Spleen (tissue), 11 donors: ENCODE data around the gene UQCC2. TPM values are rescaled to one million over a fixed set of nuclear protein-coding genes. Genes with fewer than 3 reads are reported as not detected.

Experiments used
- DNase-seq: peaks from one replicate; pipeline ENCODE4 v3.0.0-alpha.2; 2020
- H3K27ac ChIP-seq, 8 donors: fragments of 200-600 bp; sonication (generic) in 7 of 8; 1 replicate in 4 of 8; 2 replicates in 4 of 8; pipeline versions ENCODE4 v1.5.0 to v1.8.0; 2016 to 2021; ENCODE audit warnings: inconsistent platforms in 4 of 8, mild to moderate bottlenecking in 4 of 8, moderate library complexity in 1 of 8
- H3K27me3 ChIP-seq, 7 donors: fragments of 200-600 bp; sonication (generic) in 6 of 7; replicated peaks in 1 of 7; 1 replicate in 4 of 7; 2 replicates in 3 of 7; pipeline versions ENCODE4 v1.5.0 to v1.8.0; 2016 to 2021; ENCODE audit warnings: inconsistent platforms in 3 of 7, mild to moderate bottlenecking in 1 of 7
- H3K36me3 ChIP-seq, 6 donors: fragments of 200-600 bp; sonication (generic) in 5 of 6; 1 replicate in 4 of 6; 2 replicates in 2 of 6; pipeline versions ENCODE4 v1.5.0 to v1.8.0; 2016 to 2021; ENCODE audit warnings: inconsistent platforms in 2 of 6
- H3K4me1 ChIP-seq, 6 donors: fragments of 200-600 bp; sonication (generic) in 5 of 6; 1 replicate in 3 of 6; 2 replicates in 3 of 6; pipeline versions ENCODE4 v1.5.0 to v1.8.0; 2016 to 2021; ENCODE audit warnings: inconsistent platforms in 3 of 6
- H3K4me3 ChIP-seq, 8 donors: fragments of 200-600 bp; sonication (generic) in 7 of 8; 1 replicate in 4 of 8; 2 replicates in 4 of 8; pipeline versions ENCODE4 v1.5.0 to v1.8.0; 2016 to 2021; ENCODE audit warnings: inconsistent platforms in 4 of 8, mild to moderate bottlenecking in 4 of 8, moderate library complexity in 2 of 8
- H3K9me3 ChIP-seq, 8 donors: fragments of 200-600 bp; sonication (generic) in 7 of 8; 1 replicate in 4 of 8; 2 replicates in 4 of 8; pipeline versions ENCODE4 v1.5.0 to v1.8.0; 2016 to 2021; ENCODE audit warnings: inconsistent platforms in 4 of 8
- POLR2A ChIP-seq, 3 donors: fragments of 450-650 bp; IDR thresholded peaks; one replicate each; pipeline ENCODE4 v1.5.1; 2017; ENCODE audit warnings: antibody characterized with exemption in 3 of 3, mild to moderate bottlenecking in 1 of 3
- POLR2AphosphoS5 ChIP-seq, 3 donors: sonication (generic); formaldehyde crosslinking; IDR thresholded peaks; one replicate each; pipeline ENCODE4 v1.5.1; 2017; ENCODE audit warnings: antibody characterized with exemption in 3 of 3
- WGBS, 5 donors: extraction: QIAGEN DNeasy Blood & Tissue Kit in 3 of 5; methylation state at CpG; one replicate each; pipeline versions ENCODE4 v1.1.5 to v1.1.7; 2013 to 2018; 5-methylcytosine and 5-hydroxymethylcytosine counted together
- intact Hi-C: fragments of 100-400 bp; cut with DNase I; formaldehyde crosslinking; loops from one replicate; pipeline ENCODE4 v1.15.0; 2023; ENCODE audit warnings: low total_unique reads
- polyA plus RNA-seq, 3 donors: library from polyadenylated mRNA; stranded (reverse); fragments of 200-250 nt; gene quantifications; one replicate each; pipeline ENCODE4 v1.2.1, GENCODE V29; 2013
- total RNA-seq, 7 donors: library from RNA; depleted of rRNA in 3 of 7; stranded (reverse); fragments of >200 nt in 3 of 7; fragmentation: NEBNext Ultra II Directional in 4 of 7; extraction: Animal tissue kit (Norgen Biotek cat#: 25700) in 4 of 7; gene quantifications; one replicate each; pipeline versions ENCODE4 v1.1.0 to v1.2.1, GENCODE V29; 2016 to 2021
- TF ChIP-seq, protein P1 (sequence below), 11 experiments: fragments of 200-600 bp in 7 of 11; fragments of 450-650 bp in 4 of 11; sonication (generic) in 4 of 11; IDR thresholded peaks in 8 of 11; conservative IDR thresholded peaks in 3 of 11; 1 replicate in 7 of 11; 2 replicates in 4 of 11; pipeline versions ENCODE4 v1.4.0 to v1.8.0; 2016 to 2021; ENCODE audit warnings: antibody characterized with exemption in 11 of 11, inconsistent platforms in 4 of 11, mild to moderate bottlenecking in 1 of 11
- donor health status: healthy with polysubstance abuse.
- donor health status: DM: no; HTN: no; CAD: no; lungs with moderate emphysema.
- donor health status: DM: no; HTN: no; CAD: no.
- donor health status: Bipolar disorder and iron deficiency.
- donor health status: healthy.
- donor health status: DM: no; HTN: no; CAD: no.
- donor health status: DM: yes; HTN: yes; CAD: no.

Gene UQCC2
- total and polyA plus RNA-seq, 10 donors: 8.7 to 77.0 (median 34.1) TPM

DNA sequence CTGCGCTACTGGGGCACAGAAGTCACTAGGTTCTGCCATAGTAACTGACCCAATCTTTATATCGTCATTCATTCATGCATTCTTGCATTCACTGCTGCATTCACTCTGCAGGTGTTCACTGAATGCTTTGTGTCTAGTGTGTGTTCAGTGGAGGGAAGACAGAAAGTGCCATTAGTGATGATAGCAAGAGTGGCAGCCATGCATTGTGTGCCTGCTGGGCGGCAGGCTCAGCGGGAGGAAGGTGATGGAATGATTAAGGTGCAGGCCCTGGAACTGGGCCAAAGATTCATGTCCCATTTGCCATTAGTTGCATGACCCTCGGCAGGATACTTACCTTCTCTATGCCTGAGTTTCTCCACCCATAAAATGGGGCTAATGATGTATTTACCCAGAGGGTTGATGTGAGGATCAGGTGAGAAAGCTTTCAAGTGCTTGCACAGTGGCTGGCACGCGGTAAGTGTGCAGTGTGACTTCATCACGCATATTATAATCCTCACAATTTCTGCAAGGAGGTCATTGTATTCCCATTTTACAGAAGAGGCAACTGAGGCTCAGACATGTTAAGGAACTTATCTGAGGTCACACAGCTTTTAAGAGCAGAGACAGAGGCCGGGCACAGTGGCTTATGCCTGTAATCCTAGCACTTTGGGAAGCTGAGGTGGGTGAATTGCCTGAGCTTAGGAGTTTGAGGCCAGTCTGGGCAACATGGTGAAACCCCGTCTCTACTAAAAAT, 50.2 kb downstream of the UQCC2 start:
- Histone ChIP-seq H3K36me3 (peaks cover 0 to 98% (median 59%) of the 10 kb centered on the region in 6 donors), H3K9me3 (no peaks in the 10 kb centered on the region), H3K4me1 (no peaks in the 10 kb centered on the region), H3K27ac (no peak overlapping the region), H3K27me3 (no peaks in the 10 kb centered on the region), H3K4me3 (no peak overlapping the region)
- intact Hi-C loops: no loop called here
- 88 to 91% (median 91%) methylated on average over 10 of the region's 10 CpGs for WGBS, 5 donors
- TF ChIP-seq, protein P1, sequence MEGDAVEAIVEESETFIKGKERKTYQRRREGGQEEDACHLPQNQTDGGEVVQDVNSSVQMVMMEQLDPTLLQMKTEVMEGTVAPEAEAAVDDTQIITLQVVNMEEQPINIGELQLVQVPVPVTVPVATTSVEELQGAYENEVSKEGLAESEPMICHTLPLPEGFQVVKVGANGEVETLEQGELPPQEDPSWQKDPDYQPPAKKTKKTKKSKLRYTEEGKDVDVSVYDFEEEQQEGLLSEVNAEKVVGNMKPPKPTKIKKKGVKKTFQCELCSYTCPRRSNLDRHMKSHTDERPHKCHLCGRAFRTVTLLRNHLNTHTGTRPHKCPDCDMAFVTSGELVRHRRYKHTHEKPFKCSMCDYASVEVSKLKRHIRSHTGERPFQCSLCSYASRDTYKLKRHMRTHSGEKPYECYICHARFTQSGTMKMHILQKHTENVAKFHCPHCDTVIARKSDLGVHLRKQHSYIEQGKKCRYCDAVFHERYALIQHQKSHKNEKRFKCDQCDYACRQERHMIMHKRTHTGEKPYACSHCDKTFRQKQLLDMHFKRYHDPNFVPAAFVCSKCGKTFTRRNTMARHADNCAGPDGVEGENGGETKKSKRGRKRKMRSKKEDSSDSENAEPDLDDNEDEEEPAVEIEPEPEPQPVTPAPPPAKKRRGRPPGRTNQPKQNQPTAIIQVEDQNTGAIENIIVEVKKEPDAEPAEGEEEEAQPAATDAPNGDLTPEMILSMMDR (IDR thresholded peaks at IDR 0.05 in 8 of 11, conservative IDR thresholded peaks at IDR 0.05 in 3 of 11): no peak
- TF ChIP-seq POLR2AphosphoS5 (IDR thresholded peaks at IDR 0.05) (no peak), POLR2A (IDR thresholded peaks at IDR 0.05) (no peak)
- no peak for DNase-seq

DNA sequence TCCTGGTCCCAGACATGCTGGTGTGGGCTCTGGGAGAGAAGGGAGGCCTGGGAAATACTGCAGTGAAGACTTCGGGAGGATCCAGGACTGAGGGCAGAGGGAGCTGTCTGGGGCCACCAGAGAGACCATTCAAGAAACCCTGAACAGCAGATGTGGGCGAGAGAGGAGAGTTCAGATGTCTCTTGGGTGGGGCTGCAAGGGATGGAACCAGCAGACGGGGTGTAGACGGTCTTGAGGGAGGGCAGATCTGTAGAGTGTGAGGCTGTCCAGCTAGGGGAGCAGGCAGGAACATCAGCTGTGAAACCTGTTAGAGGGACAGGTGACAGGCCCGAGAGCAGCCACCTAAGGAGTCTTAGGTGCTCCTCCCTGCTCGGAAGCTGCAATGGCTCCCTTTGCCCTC, 51.5 kb downstream of the UQCC2 start:
- WGBS, 5 donors: 87 to 95% (median 91%) methylated on average over 6 of the region's 6 CpGs
- intact Hi-C loops: no loop called here
- H3K36me3 ChIP-seq: peaks cover 0 to 98% (median 54%) of the 10 kb centered on the region in 6 donors

DNA sequence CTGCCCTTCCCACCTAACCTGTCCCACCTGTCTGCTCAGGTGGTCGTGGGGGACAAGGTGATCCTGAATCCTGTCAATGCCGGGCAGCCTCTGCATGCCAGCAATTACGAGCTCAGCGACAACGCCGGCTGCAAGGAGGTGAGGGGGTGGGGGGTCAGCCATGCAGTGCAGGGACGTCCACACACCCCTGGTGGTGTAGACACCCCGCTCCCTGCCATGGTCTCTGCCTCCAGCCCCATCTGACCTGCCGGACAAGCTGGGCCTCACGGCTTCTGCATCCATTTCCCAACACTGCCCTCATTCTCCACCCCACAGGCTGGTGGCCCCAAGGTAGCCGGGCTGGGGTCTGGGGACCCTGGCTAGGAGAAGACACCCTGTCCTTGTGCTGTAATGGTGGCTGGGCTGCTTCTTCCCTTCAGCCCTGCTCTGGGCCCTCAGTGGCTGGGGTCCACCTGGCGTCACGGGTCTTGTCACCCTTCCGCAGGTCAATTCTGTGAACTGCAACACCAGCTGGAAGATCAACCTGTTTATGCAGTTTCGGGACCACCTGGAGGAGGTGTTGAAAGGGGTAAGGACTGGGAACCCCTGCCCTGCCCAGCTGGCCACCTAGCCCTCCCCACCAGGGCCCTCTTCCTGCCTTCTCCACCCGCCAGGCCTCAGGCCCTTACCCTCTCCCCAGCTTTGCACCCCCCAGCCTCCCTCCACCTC, 52.4 kb downstream of the UQCC2 start:
- Histone ChIP-seq H3K27ac (no peak overlapping the region), H3K4me3 (no peak overlapping the region), H3K9me3 (no peaks in the 10 kb centered on the region), H3K4me1 (no peaks in the 10 kb centered on the region), H3K36me3 (peaks cover 0 to 95% (median 49%) of the 10 kb centered on the region in 6 donors), H3K27me3 (no peaks in the 10 kb centered on the region)
- no peak for DNase-seq
- TF ChIP-seq POLR2AphosphoS5 (IDR thresholded peaks at IDR 0.05) (peak in 1 of 3 donors; percentile 0), POLR2A (IDR thresholded peaks at IDR 0.05) (no peak)
- intact Hi-C loops: no loop called here
- WGBS, 5 donors: 91 to 95% (median 94%) methylated on average over 16 of the region's 16 CpGs

More for the DNA sequence above, 51.5 kb downstream of the UQCC2 start:
- no peak for TF ChIP-seq POLR2A (IDR thresholded peaks at IDR 0.05)
- no peak for DNase-seq
- H3K9me3 ChIP-seq: no peaks in the 10 kb centered on the region
- H3K27ac ChIP-seq: no peak overlapping the region
- no peaks in the 10 kb centered on the region for H3K27me3 ChIP-seq
- H3K4me1 ChIP-seq: no peaks in the 10 kb centered on the region
- no peak overlapping the region for H3K4me3 ChIP-seq

DNA sequence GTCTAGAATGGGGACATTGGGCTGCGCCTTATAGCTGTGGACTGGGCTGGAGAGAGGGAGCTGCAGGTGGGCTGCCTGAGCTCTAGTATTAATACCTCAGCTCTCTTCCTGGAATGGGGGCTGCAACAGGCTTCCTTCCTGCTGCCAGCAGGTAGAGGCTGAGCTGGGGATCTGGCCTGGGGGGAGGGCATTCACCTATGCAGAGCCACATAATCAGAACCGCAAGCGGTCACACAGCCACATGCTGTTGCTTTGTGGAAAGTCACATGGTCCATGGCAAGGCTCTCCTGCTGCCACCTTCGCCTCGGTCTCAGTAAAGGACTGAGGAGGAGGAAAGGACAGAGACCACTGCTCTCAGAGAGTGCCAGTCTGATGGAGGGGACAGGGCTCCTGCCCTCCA, 54.7 kb downstream of the UQCC2 start:
- 95 to 100% (median 98%) methylated on average over 4 to 5 of the region's 5 CpGs for whole genome bisulfite sequencing, 5 donors
- peaks cover 0 to 85% (median 37%) of the 10 kb centered on the region in 6 donors for H3K36me3 ChIP-seq

More for the DNA sequence above, 54.7 kb downstream of the UQCC2 start:
- no peaks in the 10 kb centered on the region for H3K27me3 ChIP-seq
- no peak for DNase-seq
- H3K27ac ChIP-seq: no peak overlapping the region
- TF ChIP-seq, protein P1 (IDR thresholded peaks at IDR 0.05 in 8 of 11, conservative IDR thresholded peaks at IDR 0.05 in 3 of 11): no peak
- TF ChIP-seq POLR2AphosphoS5 (IDR thresholded peaks at IDR 0.05) (no peak), POLR2A (IDR thresholded peaks at IDR 0.05) (no peak)
- no peak overlapping the region for H3K4me3 ChIP-seq
- intact Hi-C loops: no loop called here
- H3K9me3 ChIP-seq: no peaks in the 10 kb centered on the region
- H3K4me1 ChIP-seq: peaks cover 0 to 10% (median 3%) of the 10 kb centered on the region in 6 donors
